Trophoblast cell (in vitro differentiated cells and primary cell): Measurements from ENCODE around the gene MLH1.

Experiments used
- DNase-seq, 2 donors: peaks; one replicate each; pipeline ENCODE4 v3.0.0-alpha.2; 2016
- H2AFZ ChIP-seq: 2 replicates; pipeline ENCODE4 v1.6.1; 2013; ENCODE audit warnings: low read length, moderate library complexity, mild to moderate bottlenecking; ENCODE audit not compliant: insufficient read depth, poor library complexity
- H2AK5ac ChIP-seq: 2 replicates; pipeline ENCODE4 v1.6.1; 2013; ENCODE audit warnings: mild to moderate bottlenecking, low read length
- H2BK120ac ChIP-seq: 2 replicates; pipeline ENCODE4 v1.6.1; 2013; ENCODE audit warnings: low read length, mild to moderate bottlenecking, moderate library complexity; ENCODE audit not compliant: insufficient read depth, poor library complexity
- H2BK12ac ChIP-seq: 2 replicates; pipeline ENCODE4 v1.6.1; 2013; ENCODE audit warnings: mild to moderate bottlenecking, low read length, moderate library complexity
- H2BK5ac ChIP-seq: 2 replicates; pipeline ENCODE4 v1.6.1; 2013; ENCODE audit warnings: low read length, low read depth, moderate library complexity, mild to moderate bottlenecking; ENCODE audit not compliant: poor library complexity
- H3K14ac ChIP-seq: 2 replicates; pipeline ENCODE4 v1.6.1; 2013; ENCODE audit warnings: mild to moderate bottlenecking, low read length
- H3K18ac ChIP-seq: 2 replicates; pipeline ENCODE4 v1.6.1; 2013; ENCODE audit warnings: mild to moderate bottlenecking, low read length
- H3K23ac ChIP-seq: 2 replicates; pipeline ENCODE4 v1.6.1; 2013; ENCODE audit warnings: low read length
- H3K27ac ChIP-seq: 2 replicates; pipeline ENCODE4 v1.5.1; 2013; ENCODE audit warnings: low read depth, mild to moderate bottlenecking, inconsistent platforms, low read length, moderate library complexity
- H3K27me3 ChIP-seq: 2 replicates; pipeline ENCODE4 v1.6.1; 2013; ENCODE audit warnings: inconsistent platforms, mild to moderate bottlenecking, low read length, moderate library complexity; ENCODE audit not compliant: insufficient read depth
- H3K36me3 ChIP-seq, 2 experiments: 1 replicate in 1 of 2; 2 replicates in 1 of 2; pipeline ENCODE4 v1.6.1; 2013; ENCODE audit warnings: low read length in 2 of 2, mild to moderate bottlenecking in 2 of 2, moderate library complexity in 1 of 2; ENCODE audit not compliant: insufficient read depth in 2 of 2, control insufficient read depth in 1 of 2
- H3K4ac ChIP-seq: 2 replicates; pipeline ENCODE4 v1.6.1; 2013; ENCODE audit warnings: low read depth, mild to moderate bottlenecking, low read length, moderate library complexity
- H3K4me1 ChIP-seq, 2 experiments: 1 replicate in 1 of 2; 2 replicates in 1 of 2; pipeline ENCODE4 v1.6.1; 2013; ENCODE audit warnings: low read length in 2 of 2, mild to moderate bottlenecking in 2 of 2, moderate library complexity in 1 of 2; ENCODE audit not compliant: insufficient read depth in 2 of 2, control insufficient read depth in 1 of 2
- H3K4me2 ChIP-seq: 2 replicates; pipeline ENCODE4 v1.6.1; 2013; ENCODE audit warnings: inconsistent platforms, mild to moderate bottlenecking, low read length, moderate library complexity
- H3K4me3 ChIP-seq: 2 replicates; pipeline ENCODE4 v1.5.1; 2013; ENCODE audit warnings: mild to moderate bottlenecking, low read depth, low read length, inconsistent platforms
- H3K79me1 ChIP-seq: one replicate; pipeline ENCODE4 v1.6.1; 2013; ENCODE audit warnings: low read length
- H3K79me2 ChIP-seq: 2 replicates; pipeline ENCODE4 v1.6.1; 2013; ENCODE audit warnings: low read length, mild to moderate bottlenecking; ENCODE audit not compliant: control insufficient read depth, insufficient read depth, poor library complexity
- H3K9ac ChIP-seq: 2 replicates; pipeline ENCODE4 v1.6.1; 2013; ENCODE audit warnings: mild to moderate bottlenecking, low read length
- H3K9me3 ChIP-seq: 2 replicates; pipeline ENCODE4 v1.6.1; 2013; ENCODE audit warnings: low read depth, mild to moderate bottlenecking, control low read depth, inconsistent platforms, low read length; ENCODE audit not compliant: insufficient read depth
- H4K12ac ChIP-seq: 2 replicates; pipeline ENCODE4 v1.6.1; 2013; ENCODE audit warnings: low read depth, mild to moderate bottlenecking, low read length, moderate library complexity
- H4K8ac ChIP-seq: 2 replicates; pipeline ENCODE4 v1.6.1; 2013; ENCODE audit warnings: low read depth, mild to moderate bottlenecking, low read length, moderate library complexity
- H4K91ac ChIP-seq: one replicate; pipeline ENCODE4 v1.6.1; 2013; ENCODE audit warnings: low read depth, mild to moderate bottlenecking, low read length, moderate library complexity
- WGBS: extraction: QIAGEN DNeasy Blood & Tissue Kit; methylation state at CpG from one replicate; pipeline ENCODE4 v1.1.7; 2013; ENCODE audit warnings: missing lambda C conversion rate; ENCODE audit not compliant: insufficient read length, insufficient coverage; ENCODE audit errors: extremely low coverage; 5-methylcytosine and 5-hydroxymethylcytosine counted together

MLH1 gene

DNA sequence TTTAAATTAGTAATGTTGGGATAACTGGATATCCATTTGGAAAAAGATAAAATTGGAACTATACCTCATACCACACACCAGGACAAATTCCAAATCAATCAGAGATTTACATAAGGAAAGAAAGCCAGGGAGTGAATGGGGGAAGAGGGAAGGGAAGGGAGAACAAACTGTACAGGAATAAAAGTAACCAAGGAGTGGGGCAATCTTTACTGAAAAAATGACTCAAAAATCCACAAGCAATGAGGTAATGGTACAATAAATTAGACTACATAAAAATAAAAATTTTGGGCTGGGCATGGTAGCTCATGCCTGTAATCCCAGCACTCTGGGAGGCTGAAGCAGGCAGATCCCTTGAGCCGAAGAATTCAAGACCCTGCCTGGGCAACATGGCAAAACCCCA lies 82.6 kb downstream of the MLH1 start:
- no peak overlapping the region for H4K8ac ChIP-seq
- no CpG with 5 or more reads among the region's 1 CpG for WGBS

DNA sequence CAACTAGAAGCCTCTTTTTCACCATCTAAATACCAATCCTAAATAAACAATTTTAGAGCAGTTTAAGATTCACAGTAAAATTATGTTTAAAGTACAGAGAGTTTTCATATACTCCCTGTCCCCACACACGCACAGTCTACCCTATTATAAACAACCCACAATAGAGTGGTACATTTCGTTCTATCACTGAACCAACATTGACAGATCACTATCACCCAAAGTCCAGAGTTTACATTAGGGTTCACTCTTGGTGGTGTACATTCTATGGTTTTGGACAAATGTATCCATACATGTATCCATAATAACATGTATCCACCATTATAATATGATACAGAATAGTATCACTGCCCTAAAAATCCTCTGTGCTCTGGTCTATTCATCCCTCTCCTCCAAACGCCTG lies 89.0 kb downstream of the MLH1 start:
- Histone ChIP-seq H3K27ac (no peak overlapping the region), H3K4ac (no peak overlapping the region), H4K8ac (no peak overlapping the region), H2BK5ac (no peak overlapping the region), H4K91ac (no peak overlapping the region), H3K79me2 (no peaks in the 10 kb centered on the region), H3K23ac (no peak overlapping the region), H3K4me3 (no peak overlapping the region), H2AFZ (no peak overlapping the region), H3K36me3 (peaks cover 0 to 3% of the 10 kb centered on the region in 2 experiments), H3K9me3 (no peaks in the 10 kb centered on the region), H3K4me1 (no peaks in the 10 kb centered on the region), H3K79me1 (no peaks in the 10 kb centered on the region), H2AK5ac (no peak overlapping the region), H3K27me3 (no peaks in the 10 kb centered on the region), H3K14ac (no peak overlapping the region), H4K12ac (no peak overlapping the region), H2BK120ac (no peak overlapping the region), H3K18ac (no peak overlapping the region), H2BK12ac (no peak overlapping the region), H3K9ac (no peak overlapping the region), H3K4me2 (no peak overlapping the region)
- no CpG with 5 or more reads among the region's 3 CpGs for WGBS
- DNase-seq: no peak

More for the DNA sequence above, 82.6 kb downstream of the MLH1 start:
- Histone ChIP-seq H2AK5ac (no peak overlapping the region), H3K9ac (no peak overlapping the region), H2BK12ac (no peak overlapping the region), H2BK120ac (no peak overlapping the region), H3K14ac (no peak overlapping the region), H3K79me2 (no peaks in the 10 kb centered on the region), H3K4me1 (no peaks in the 10 kb centered on the region), H3K27ac (no peak overlapping the region), H3K23ac (no peak overlapping the region), H3K4ac (no peak overlapping the region), H3K79me1 (no peaks in the 10 kb centered on the region), H3K9me3 (no peaks in the 10 kb centered on the region), H3K18ac (no peak overlapping the region), H2BK5ac (no peak overlapping the region), H2AFZ (no peak overlapping the region), H3K4me3 (no peak overlapping the region), H4K91ac (no peak overlapping the region), H3K27me3 (no peaks in the 10 kb centered on the region), H3K36me3 (peaks cover 2 to 9% of the 10 kb centered on the region in 2 experiments), H3K4me2 (no peak overlapping the region), H4K12ac (no peak overlapping the region)
- no peak for DNase-seq

- Histone ChIP-seq H3K4me3 (no peak overlapping the region), H3K4me1 (no peaks in the 10 kb centered on the region), H3K4ac (no peak overlapping the region), H3K4me2 (no peak overlapping the region), H2BK5ac (no peak overlapping the region), H4K12ac (no peak overlapping the region), H2AK5ac (no peak overlapping the region), H3K79me2 (no peaks in the 10 kb centered on the region), H4K91ac (no peak overlapping the region), H3K27ac (no peak overlapping the region), H3K23ac (no peak overlapping the region), H3K14ac (no peak overlapping the region), H3K36me3 (peaks cover 4% of the 10 kb centered on the region in 2 experiments), H3K18ac (no peak overlapping the region), H3K27me3 (no peaks in the 10 kb centered on the region), H3K79me1 (no peaks in the 10 kb centered on the region), H3K9me3 (no peaks in the 10 kb centered on the region), H4K8ac (no peak overlapping the region), H2BK12ac (no peak overlapping the region), H2AFZ (no peak overlapping the region), H2BK120ac (no peak overlapping the region), H3K9ac (no peak overlapping the region)
- no CpG with 5 or more reads among the region's 6 CpGs for whole genome bisulfite sequencing
- no peak for DNase-seq
Measured at GRCh38 chr3:37086918-37087317, 93.6 kb downstream of the MLH1 start.

- H2AFZ ChIP-seq: no peak overlapping the region
- no CpG with 5 or more reads among the region's 2 CpGs for WGBS
- H2AK5ac ChIP-seq: no peak overlapping the region
- peaks cover 4% of the 10 kb centered on the region in 2 experiments for H3K36me3 ChIP-seq
- no peak overlapping the region for H4K91ac ChIP-seq
- H3K4me2 ChIP-seq: no peak overlapping the region
- no peaks in the 10 kb centered on the region for H3K27me3 ChIP-seq
- H2BK12ac ChIP-seq: no peak overlapping the region
- no peak overlapping the region for H3K9ac ChIP-seq
- H3K23ac ChIP-seq: no peak overlapping the region
- H3K4me1 ChIP-seq: no peaks in the 10 kb centered on the region
- no peak overlapping the region for H3K18ac ChIP-seq
- no peaks in the 10 kb centered on the region for H3K79me2 ChIP-seq
- H3K79me1 ChIP-seq: no peaks in the 10 kb centered on the region
- H3K4me3 ChIP-seq: no peak overlapping the region
- no peak overlapping the region for H4K8ac ChIP-seq
- no peak overlapping the region for H3K4ac ChIP-seq
- H2BK5ac ChIP-seq: no peak overlapping the region
- no peak overlapping the region for H4K12ac ChIP-seq
- no peak overlapping the region for H2BK120ac ChIP-seq
- H3K27ac ChIP-seq: no peak overlapping the region
- DNase-seq: no peak
- H3K9me3 ChIP-seq: no peaks in the 10 kb centered on the region
- no peak overlapping the region for H3K14ac ChIP-seq
Measured at GRCh38 chr3:37087870-37088269, 94.6 kb downstream of the MLH1 start.
